ENCODE measurements around the gene PJA2.

- TF ChIP-seq CTCF (IDR thresholded peaks at IDR 0.05) (no peak), POLR2AphosphoS5 (IDR thresholded peaks at IDR 0.05) (no peak)
These were observed 16.3 kb upstream of the PJA2 start for GRCh38 chr5:109426075-109426474.

Data from breast epithelium (tissue), 3 donors.